Measurements from ENCODE around the gene CDCP2.

The CDCP2 gene

DNA sequence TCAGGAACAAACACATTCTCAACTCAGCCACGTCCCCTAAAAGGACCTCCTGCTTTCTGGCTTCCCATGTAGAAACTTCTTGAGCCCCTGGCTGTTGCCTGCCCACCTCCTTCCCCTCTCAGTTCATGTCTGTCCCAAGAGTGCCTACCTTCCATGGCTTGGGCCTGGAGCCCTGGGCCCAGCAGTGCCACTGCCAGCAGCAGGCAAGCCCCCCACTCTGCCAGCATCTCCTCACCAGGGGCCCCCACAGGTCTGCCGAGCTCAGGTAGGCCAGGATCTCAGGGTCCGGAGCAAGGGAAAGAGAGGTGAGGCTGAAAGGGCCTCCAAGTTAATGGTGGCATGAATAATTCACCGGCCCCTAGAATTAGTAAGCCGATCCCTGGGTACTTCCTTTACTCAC lies at the start of gene CDCP2:
Gene CDCP2, minus strand, starts transcription at position 305 of the 400 bp plus-strand sequence. Its CDS starts 78 bp downstream, at position 227.
- H3K4me3 ChIP-seq (replicated peaks; ENCODE audit: low read depth, low read length) = no peak within 1 kb of the TSS
- H3K27me3 ChIP-seq (replicated peaks; ENCODE audit: control insufficient read depth, insufficient read depth, low read length) = no peaks in the 10 kb centered on the region
- no peak for TF ChIP-seq CTCF (IDR thresholded peaks at IDR 0.05; ENCODE audit: insufficient read depth, low read length, poor library complexity, severe bottlenecking)

GRCh38 chr1:54200519-54200997 lies 47.8 kb upstream of the CDCP2 start:
- H3K36me3 ChIP-seq (ENCODE audit: control insufficient read depth, insufficient read depth, low read length) = peaks cover 4% of the 10 kb centered on the region
- no peak for TF ChIP-seq CTCF (IDR thresholded peaks at IDR 0.05; ENCODE audit: insufficient read depth, low read length, poor library complexity, severe bottlenecking)
- DNase-seq (ENCODE audit: extremely low read depth, insufficient read length) = no peak
- peak overlapping the region; percentile 81 for H3K4me3 ChIP-seq (replicated peaks; ENCODE audit: low read depth, low read length)
- H3K27me3 ChIP-seq (replicated peaks; ENCODE audit: control insufficient read depth, insufficient read depth, low read length) = no peaks in the 10 kb centered on the region

More for the DNA sequence above, at the start of gene CDCP2:
- DNase-seq (ENCODE audit: extremely low read depth, insufficient read length) = no peak
- H3K36me3 ChIP-seq (ENCODE audit: control insufficient read depth, insufficient read depth, low read length) = no peaks in the 10 kb centered on the region

- no peak for TF ChIP-seq CTCF (IDR thresholded peaks at IDR 0.05; ENCODE audit: insufficient read depth, low read length, poor library complexity, severe bottlenecking)
These were observed 47.1 kb upstream of the CDCP2 start, which contains the start of the genes CYB5RL and MRPL37 for GRCh38 chr1:54199765-54200518. CYB5RL (minus strand) TSS chr1:54200030; CDS start chr1:54195616, 4,414 bp downstream. MRPL37 (plus strand) TSS chr1:54200167; CDS start chr1:54200244, 77 bp downstream.

DNA sequence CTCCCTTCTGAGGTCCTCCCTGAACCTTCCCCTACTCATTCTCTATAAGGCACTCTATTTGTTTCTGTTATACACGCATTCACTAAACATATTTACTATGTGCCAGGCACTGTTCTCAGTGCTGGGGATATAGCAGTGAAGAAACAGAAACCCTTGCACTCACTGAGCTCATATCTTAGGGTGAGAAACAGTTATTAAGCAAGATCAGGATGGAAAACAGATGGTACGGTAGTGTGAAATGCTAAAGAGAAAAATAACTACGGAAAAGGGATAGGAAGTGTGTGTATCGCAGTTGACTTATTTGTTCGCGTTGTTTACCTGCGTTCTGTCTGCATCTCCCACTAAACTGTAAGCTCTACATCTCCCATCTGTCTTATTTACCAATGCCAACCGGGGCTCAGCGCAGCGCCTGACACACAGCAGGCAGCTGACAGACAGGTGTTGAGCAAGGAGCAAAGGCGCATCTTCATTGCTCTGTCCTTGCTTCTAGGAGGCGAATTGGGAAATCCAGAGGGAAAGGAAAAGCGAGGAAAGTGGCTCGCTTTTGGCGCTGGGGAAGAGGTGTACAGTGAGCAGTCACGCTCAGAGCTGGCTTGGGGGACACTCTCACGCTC lies 46.5 kb upstream of the CDCP2 start:
- no peak for DNase-seq (ENCODE audit: extremely low read depth, insufficient read length)
- Histone ChIP-seq H3K36me3 (ENCODE audit: control insufficient read depth, insufficient read depth, low read length) (peaks cover 6% of the 10 kb centered on the region), H3K4me3 (replicated peaks; ENCODE audit: low read depth, low read length) (peak overlapping the region; percentile 81), H3K27me3 (replicated peaks; ENCODE audit: control insufficient read depth, insufficient read depth, low read length) (no peaks in the 10 kb centered on the region)
- no peak for TF ChIP-seq CTCF (IDR thresholded peaks at IDR 0.05; ENCODE audit: insufficient read depth, low read length, poor library complexity, severe bottlenecking)

More at GRCh38 chr1:54199765-54200518, 47.1 kb upstream of the CDCP2 start, which contains the start of the genes CYB5RL and MRPL37:
- Histone ChIP-seq H3K36me3 (ENCODE audit: control insufficient read depth, insufficient read depth, low read length) (peaks cover 4% of the 10 kb centered on the region), H3K4me3 (replicated peaks; ENCODE audit: low read depth, low read length) (peak within 1 kb of the TSS; percentile 81), H3K27me3 (replicated peaks; ENCODE audit: control insufficient read depth, insufficient read depth, low read length) (no peaks in the 10 kb centered on the region)
- peak; percentile 88 for DNase-seq (ENCODE audit: extremely low read depth, insufficient read length)

DNA sequence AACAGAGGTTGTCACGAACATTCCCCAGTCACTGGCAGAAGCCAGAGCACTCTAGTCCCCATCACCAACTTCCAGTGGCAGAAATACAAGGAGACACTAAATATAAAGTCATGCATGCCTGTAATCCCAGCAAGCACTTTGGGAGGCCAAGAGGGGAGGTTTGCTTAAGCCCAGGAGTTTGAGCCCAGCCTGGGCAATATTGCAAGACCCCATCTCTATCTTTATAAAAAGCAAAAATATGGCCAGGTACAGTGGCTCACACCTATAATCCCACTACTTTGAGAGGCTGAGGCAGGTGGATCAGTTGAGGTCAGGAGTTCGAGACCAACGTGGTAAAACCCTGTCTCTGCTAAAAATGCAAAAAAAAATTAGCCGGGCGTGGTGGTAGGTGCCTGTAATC lies 40.7 kb upstream of the CDCP2 start:
- Histone ChIP-seq H3K36me3 (ENCODE audit: control insufficient read depth, insufficient read depth, low read length) (peaks cover 9% of the 10 kb centered on the region), H3K4me3 (replicated peaks; ENCODE audit: low read depth, low read length) (no peak overlapping the region), H3K27me3 (replicated peaks; ENCODE audit: control insufficient read depth, insufficient read depth, low read length) (no peaks in the 10 kb centered on the region)
- no peak for TF ChIP-seq CTCF (IDR thresholded peaks at IDR 0.05; ENCODE audit: insufficient read depth, low read length, poor library complexity, severe bottlenecking)
- no peak for DNase-seq (ENCODE audit: extremely low read depth, insufficient read length)

Data from GM06990 (cell line).